Measurements from ENCODE around the gene BCO2. TPM values are rescaled to one million over a fixed set of nuclear protein-coding genes. Genes with fewer than 3 reads are reported as not detected.

The BCO2 gene
- total RNA-seq, 4 donors from 2014 or later, result 1.2 to 28.2 (median 2.7) TPM

- H3K4me3 ChIP-seq, result no peak overlapping the region
- no peak for TF ChIP-seq EP300 (IDR thresholded peaks at IDR 0.05)
- TF ChIP-seq CTCF (IDR thresholded peaks at IDR 0.05), result no peak
- no peak for TF ChIP-seq POLR2A (IDR thresholded peaks at IDR 0.05)
- no peak for TF ChIP-seq POLR2AphosphoS5 (IDR thresholded peaks at IDR 0.05)
- no peak overlapping the region for H3K27ac ChIP-seq
- H3K9me3 ChIP-seq, result no peaks in the 10 kb centered on the region
- H3K4me1 ChIP-seq, result no peaks in the 10 kb centered on the region
- H3K36me3 ChIP-seq, result peaks cover 3% of the 10 kb centered on the region
- 97% methylated on average over 23 of the region's 23 CpGs for WGBS
- no peaks in the 10 kb centered on the region for H3K27me3 ChIP-seq
- DNase-seq (ENCODE audit: low spot score in 2 of 2), result no peak
Observed at GRCh38 chr11:112206071-112206470, 30.8 kb downstream of the BCO2 start.

GRCh38 chr11:112210890-112211289 lies 35.6 kb downstream of the BCO2 start:
- H3K4me1 ChIP-seq, result no peaks in the 10 kb centered on the region
- 87% methylated on average over 1 of the region's 1 CpG for WGBS
- no peaks in the 10 kb centered on the region for H3K27me3 ChIP-seq
- DNase-seq (ENCODE audit: low spot score in 2 of 2), result no peak
- no peak overlapping the region for H3K27ac ChIP-seq
- TF ChIP-seq EP300 (IDR thresholded peaks at IDR 0.05), result no peak
- H3K9me3 ChIP-seq, result no peaks in the 10 kb centered on the region
- H3K36me3 ChIP-seq, result peaks cover 3% of the 10 kb centered on the region
- H3K4me3 ChIP-seq, result no peak overlapping the region

- no peak overlapping the region for H3K27ac ChIP-seq
- no peak overlapping the region for H3K4me3 ChIP-seq
- TF ChIP-seq CTCF (IDR thresholded peaks at IDR 0.05), result no peak
- no peak for TF ChIP-seq POLR2A (IDR thresholded peaks at IDR 0.05)
- no peak for TF ChIP-seq POLR2AphosphoS5 (IDR thresholded peaks at IDR 0.05)
- TF ChIP-seq EP300 (IDR thresholded peaks at IDR 0.05), result no peak
- WGBS, result 51% methylated on average over 2 of the region's 2 CpGs
- H3K27me3 ChIP-seq, result no peaks in the 10 kb centered on the region
- DNase-seq (ENCODE audit: low spot score in 2 of 2), result no peak
- H3K36me3 ChIP-seq, result no peaks in the 10 kb centered on the region
- no peaks in the 10 kb centered on the region for H3K9me3 ChIP-seq
- H3K4me1 ChIP-seq, result no peaks in the 10 kb centered on the region
Observed at GRCh38 chr11:112211536-112211935, 36.2 kb downstream of the BCO2 start.

GRCh38 chr11:112212290-112212689 lies 37.0 kb downstream of the BCO2 start:
- 65% methylated on average over 3 of the region's 3 CpGs for WGBS
- TF ChIP-seq POLR2AphosphoS5 (IDR thresholded peaks at IDR 0.05), result no peak
- TF ChIP-seq EP300 (IDR thresholded peaks at IDR 0.05), result no peak
- TF ChIP-seq POLR2A (IDR thresholded peaks at IDR 0.05), result no peak
- no peak for TF ChIP-seq CTCF (IDR thresholded peaks at IDR 0.05)

GRCh38 chr11:112212710-112213109 lies 37.4 kb downstream of the BCO2 start:
- Histone ChIP-seq H3K4me3 (no peak overlapping the region), H3K9me3 (no peaks in the 10 kb centered on the region), H3K36me3 (no peaks in the 10 kb centered on the region), H3K4me1 (no peaks in the 10 kb centered on the region), H3K27me3 (no peaks in the 10 kb centered on the region), H3K27ac (no peak overlapping the region)
- no peak for DNase-seq (ENCODE audit: low spot score in 2 of 2)
- no peak for TF ChIP-seq POLR2AphosphoS5 (IDR thresholded peaks at IDR 0.05)
- no peak for TF ChIP-seq EP300 (IDR thresholded peaks at IDR 0.05)
- no peak for TF ChIP-seq CTCF (IDR thresholded peaks at IDR 0.05)
- TF ChIP-seq POLR2A (IDR thresholded peaks at IDR 0.05), result no peak

More at GRCh38 chr11:112212290-112212689, 37.0 kb downstream of the BCO2 start:
- H3K9me3 ChIP-seq, result no peaks in the 10 kb centered on the region
- no peak overlapping the region for H3K27ac ChIP-seq
- no peaks in the 10 kb centered on the region for H3K27me3 ChIP-seq
- no peaks in the 10 kb centered on the region for H3K36me3 ChIP-seq
- no peaks in the 10 kb centered on the region for H3K4me1 ChIP-seq
- DNase-seq (ENCODE audit: low spot score in 2 of 2), result no peak
- no peak overlapping the region for H3K4me3 ChIP-seq

GRCh38 chr11:112213753-112214152 lies 38.4 kb downstream of the BCO2 start:
- TF ChIP-seq CTCF (IDR thresholded peaks at IDR 0.05), result no peak
- TF ChIP-seq POLR2A (IDR thresholded peaks at IDR 0.05), result no peak
- TF ChIP-seq EP300 (IDR thresholded peaks at IDR 0.05), result no peak
- TF ChIP-seq POLR2AphosphoS5 (IDR thresholded peaks at IDR 0.05), result no peak
- Histone ChIP-seq H3K27me3 (no peaks in the 10 kb centered on the region), H3K36me3 (no peaks in the 10 kb centered on the region), H3K4me3 (no peak overlapping the region), H3K9me3 (no peaks in the 10 kb centered on the region), H3K27ac (no peak overlapping the region), H3K4me1 (no peaks in the 10 kb centered on the region)
- WGBS, result 90% methylated on average over 4 of the region's 4 CpGs
- no peak for DNase-seq (ENCODE audit: low spot score in 2 of 2)
